HepG2 (cell line): ENCODE results near the gene PSMB1. TPM values are rescaled to one million over a fixed set of nuclear protein-coding genes. Genes with fewer than 3 reads are reported as not detected.

Source experiments
- ELF4 ChIP-seq: sonication (generic); formaldehyde crosslinking; IDR thresholded peaks from 2 replicates; pipeline ENCODE4 v1.5.0; 2020; ENCODE audit warnings: missing genetic modification reagents, mild to moderate bottlenecking, moderate library complexity, borderline replicate concordance
- HHEX ChIP-seq: IDR thresholded peaks from 2 replicates; pipeline ENCODE4 v1.6.1; 2016; ENCODE audit warnings: control low read depth
- IRF2 ChIP-seq: IDR thresholded peaks from 2 replicates; pipeline ENCODE4 v1.6.1; 2018; ENCODE audit warnings: missing genetic modification reagents, missing compliant biosample characterization
- KMT2A ChIP-seq: sonication (generic); formaldehyde crosslinking; IDR thresholded peaks from 2 replicates; pipeline ENCODE4 v1.4.0; 2020; ENCODE audit warnings: missing genetic modification reagents
- MAFG ChIP-seq: sonication (generic); formaldehyde crosslinking; IDR thresholded peaks from 2 replicates; pipeline ENCODE4 v1.5.1; 2020; ENCODE audit warnings: mild to moderate bottlenecking, missing genetic modification reagents
- NFE2L1 ChIP-seq: sonication (generic); formaldehyde crosslinking; IDR thresholded peaks from 2 replicates; pipeline ENCODE4 v1.4.0; 2020; ENCODE audit warnings: missing genetic modification reagents, mild to moderate bottlenecking, borderline replicate concordance
- NFRKB ChIP-seq: fragments of 450-650 bp; IDR thresholded peaks from 2 replicates; pipeline ENCODE4 v1.6.1; 2017
- SRSF9 ChIP-seq: fragments of 200-400 bp; formaldehyde crosslinking; IDR thresholded peaks from 2 replicates; pipeline ENCODE4 v1.6.1; 2018; ENCODE audit warnings: borderline replicate concordance, mild to moderate bottlenecking, low read depth, low read length; ENCODE audit not compliant: insufficient read depth, poor library complexity, severe bottlenecking
- ZNF121 ChIP-seq: sonication (generic); formaldehyde crosslinking; IDR thresholded peaks from 2 replicates; pipeline ENCODE4 v1.5.0; 2020; ENCODE audit warnings: mild to moderate bottlenecking, missing genetic modification reagents
- ZNF350 ChIP-seq: sonication (generic); formaldehyde crosslinking; IDR thresholded peaks from 2 replicates; pipeline ENCODE4 v1.4.0; 2020; ENCODE audit warnings: mild to moderate bottlenecking, low read depth, missing genetic modification reagents, borderline replicate concordance
- ZNF660 ChIP-seq: sonication (generic); formaldehyde crosslinking; IDR thresholded peaks from 2 replicates; pipeline ENCODE4 v1.5.1; 2020; ENCODE audit warnings: mild to moderate bottlenecking, low read depth, missing genetic modification reagents, borderline replicate concordance
- ZNF672 ChIP-seq: sonication (generic); formaldehyde crosslinking; IDR thresholded peaks from 2 replicates; pipeline ENCODE4 v1.8.1; 2022; ENCODE audit warnings: missing genetic modification reagents
- ZNF790 ChIP-seq: sonication (generic); formaldehyde crosslinking; IDR thresholded peaks from 2 replicates; pipeline ENCODE4 v1.8.0; 2022; ENCODE audit warnings: missing genetic modification reagents, mild to moderate bottlenecking, borderline replicate concordance
- ZNF83 ChIP-seq: sonication (generic); formaldehyde crosslinking; IDR thresholded peaks from 2 replicates; pipeline ENCODE4 v1.4.0; 2020; ENCODE audit warnings: missing genetic modification reagents, mild to moderate bottlenecking, borderline replicate concordance
- polyA plus RNA-seq, 8 experiments: library from polyadenylated mRNA; depleted of rRNA in 3 of 8; stranded (reverse) in 7 of 8; unstranded in 1 of 8; fragments of >200 nt; fragmentation: Illumina TruSeq in 4 of 8; extraction: Trizol in 4 of 8; gene quantifications; 2 replicates each; pipeline versions ENCODE4 v1.2.1 to v1.2.3, GENCODE V29; 2011 to 2016; ENCODE audit warnings: low read depth in 4 of 8, missing spikeins in 1 of 8, mixed read lengths in 1 of 8; ENCODE audit not compliant: insufficient read depth in 1 of 8
- total RNA-seq, 5 experiments: library from RNA; depleted of rRNA; stranded (reverse); fragments of >200 nt; fragmentation: Illumina TruSeq; extraction: Trizol; gene quantifications; 2 replicates each; pipeline ENCODE4 v1.2.3, GENCODE V29; 2016; ENCODE audit warnings: low read depth in 1 of 5
- TF ChIP-seq, protein P1 (sequence below): sonication (generic); formaldehyde crosslinking; IDR thresholded peaks from 2 replicates; pipeline ENCODE4 v1.8.0; 2022; ENCODE audit warnings: mild to moderate bottlenecking, missing genetic modification reagents, moderate library complexity
- TF ChIP-seq, protein P2 (sequence below): sonication (generic); formaldehyde crosslinking; conservative IDR thresholded peaks from 2 replicates; pipeline ENCODE4 v1.4.0; 2020; ENCODE audit warnings: missing genetic modification reagents
- TF ChIP-seq, protein P3 (sequence below): sonication (generic); formaldehyde crosslinking; IDR thresholded peaks from 2 replicates; pipeline ENCODE4 v1.4.0; 2020; ENCODE audit warnings: missing genetic modification reagents
- TF ChIP-seq, protein P4 (sequence below): sonication (generic); formaldehyde crosslinking; IDR thresholded peaks from 2 replicates; pipeline ENCODE4 v1.4.0; 2020; ENCODE audit warnings: missing genetic modification reagents, borderline replicate concordance
- TF ChIP-seq, protein P5 (sequence below): sonication (generic); formaldehyde crosslinking; IDR thresholded peaks from 2 replicates; pipeline ENCODE4 v1.4.0; 2020; ENCODE audit warnings: mild to moderate bottlenecking, missing genetic modification reagents

PSMB1 gene
- total and polyA plus RNA-seq, 2 of the 13 experiments (the other 11 are each of a cell fraction or from before 2014, with no cell fraction given): 528 to 592 TPM

DNA sequence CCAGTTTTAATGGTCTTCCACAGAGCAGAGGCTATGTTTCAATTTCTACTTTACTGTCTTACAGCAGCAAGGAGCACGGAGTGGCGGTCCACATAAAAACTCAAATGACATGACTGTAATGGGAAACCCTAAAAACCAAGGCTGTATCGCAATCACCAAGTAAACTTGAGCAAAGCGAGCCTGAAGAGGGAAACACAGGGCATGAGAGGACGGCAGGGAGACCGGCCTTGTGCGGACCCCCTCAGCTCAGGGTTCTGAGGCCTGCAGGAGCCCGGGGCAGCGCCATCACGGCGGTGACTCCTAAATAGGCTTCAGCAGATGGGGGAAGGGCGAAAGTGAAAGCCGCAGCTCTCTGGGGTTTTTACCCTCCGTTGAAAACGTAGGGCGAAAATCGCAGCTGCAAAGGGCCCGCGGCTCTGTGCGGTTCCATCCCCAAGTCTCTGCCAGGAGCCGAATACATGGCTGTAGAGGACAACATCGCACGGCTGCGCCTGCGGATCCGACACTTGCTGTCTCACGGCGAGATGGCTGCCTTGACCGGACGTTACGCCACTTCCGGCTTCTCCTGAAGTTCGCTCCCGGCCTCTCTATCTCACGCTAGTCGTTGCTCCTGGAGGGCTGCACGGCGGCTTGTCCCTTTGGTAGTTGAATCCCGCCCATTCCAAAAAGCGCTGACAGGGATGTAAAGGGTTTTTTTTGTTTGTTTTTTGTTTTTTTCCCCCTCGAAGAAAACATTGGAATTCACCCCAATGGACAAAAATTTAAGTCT is at the start of gene PSMB1 (continued):
- TF ChIP-seq, protein P1, sequence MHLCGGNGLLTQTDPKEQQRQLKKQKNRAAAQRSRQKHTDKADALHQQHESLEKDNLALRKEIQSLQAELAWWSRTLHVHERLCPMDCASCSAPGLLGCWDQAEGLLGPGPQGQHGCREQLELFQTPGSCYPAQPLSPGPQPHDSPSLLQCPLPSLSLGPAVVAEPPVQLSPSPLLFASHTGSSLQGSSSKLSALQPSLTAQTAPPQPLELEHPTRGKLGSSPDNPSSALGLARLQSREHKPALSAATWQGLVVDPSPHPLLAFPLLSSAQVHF (CRISPR knock-in tag): peak; percentile 56
- TF ChIP-seq ZNF790 (CRISPR knock-in tag) (no peak), ZNF350 (CRISPR knock-in tag) (peak; percentile 75), MAFG (CRISPR knock-in tag) (no peak), ELF4 (CRISPR knock-in tag) (no peak), IRF2 (peak; percentile 98), ZNF660 (CRISPR knock-in tag) (no peak), KMT2A (peak; percentile 98), SRSF9 (no peak), NFRKB (peak; percentile 63), HHEX (CRISPR knock-in tag) (no peak), NFE2L1 (CRISPR knock-in tag) (peak; percentile 100), ZNF83 (CRISPR knock-in tag) (0 out of 2 replicates have a peak, but pooled peaks have one; percentile 26), ZNF121 (CRISPR knock-in tag) (no peak), ZNF672 (CRISPR knock-in tag) (0 out of 2 replicates have a peak, but pooled peaks have one; percentile 24)
- TF ChIP-seq, protein P2, sequence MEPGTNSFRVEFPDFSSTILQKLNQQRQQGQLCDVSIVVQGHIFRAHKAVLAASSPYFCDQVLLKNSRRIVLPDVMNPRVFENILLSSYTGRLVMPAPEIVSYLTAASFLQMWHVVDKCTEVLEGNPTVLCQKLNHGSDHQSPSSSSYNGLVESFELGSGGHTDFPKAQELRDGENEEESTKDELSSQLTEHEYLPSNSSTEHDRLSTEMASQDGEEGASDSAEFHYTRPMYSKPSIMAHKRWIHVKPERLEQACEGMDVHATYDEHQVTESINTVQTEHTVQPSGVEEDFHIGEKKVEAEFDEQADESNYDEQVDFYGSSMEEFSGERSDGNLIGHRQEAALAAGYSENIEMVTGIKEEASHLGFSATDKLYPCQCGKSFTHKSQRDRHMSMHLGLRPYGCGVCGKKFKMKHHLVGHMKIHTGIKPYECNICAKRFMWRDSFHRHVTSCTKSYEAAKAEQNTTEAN (CRISPR knock-in tag): peak; percentile 88
- TF ChIP-seq, protein P3, sequence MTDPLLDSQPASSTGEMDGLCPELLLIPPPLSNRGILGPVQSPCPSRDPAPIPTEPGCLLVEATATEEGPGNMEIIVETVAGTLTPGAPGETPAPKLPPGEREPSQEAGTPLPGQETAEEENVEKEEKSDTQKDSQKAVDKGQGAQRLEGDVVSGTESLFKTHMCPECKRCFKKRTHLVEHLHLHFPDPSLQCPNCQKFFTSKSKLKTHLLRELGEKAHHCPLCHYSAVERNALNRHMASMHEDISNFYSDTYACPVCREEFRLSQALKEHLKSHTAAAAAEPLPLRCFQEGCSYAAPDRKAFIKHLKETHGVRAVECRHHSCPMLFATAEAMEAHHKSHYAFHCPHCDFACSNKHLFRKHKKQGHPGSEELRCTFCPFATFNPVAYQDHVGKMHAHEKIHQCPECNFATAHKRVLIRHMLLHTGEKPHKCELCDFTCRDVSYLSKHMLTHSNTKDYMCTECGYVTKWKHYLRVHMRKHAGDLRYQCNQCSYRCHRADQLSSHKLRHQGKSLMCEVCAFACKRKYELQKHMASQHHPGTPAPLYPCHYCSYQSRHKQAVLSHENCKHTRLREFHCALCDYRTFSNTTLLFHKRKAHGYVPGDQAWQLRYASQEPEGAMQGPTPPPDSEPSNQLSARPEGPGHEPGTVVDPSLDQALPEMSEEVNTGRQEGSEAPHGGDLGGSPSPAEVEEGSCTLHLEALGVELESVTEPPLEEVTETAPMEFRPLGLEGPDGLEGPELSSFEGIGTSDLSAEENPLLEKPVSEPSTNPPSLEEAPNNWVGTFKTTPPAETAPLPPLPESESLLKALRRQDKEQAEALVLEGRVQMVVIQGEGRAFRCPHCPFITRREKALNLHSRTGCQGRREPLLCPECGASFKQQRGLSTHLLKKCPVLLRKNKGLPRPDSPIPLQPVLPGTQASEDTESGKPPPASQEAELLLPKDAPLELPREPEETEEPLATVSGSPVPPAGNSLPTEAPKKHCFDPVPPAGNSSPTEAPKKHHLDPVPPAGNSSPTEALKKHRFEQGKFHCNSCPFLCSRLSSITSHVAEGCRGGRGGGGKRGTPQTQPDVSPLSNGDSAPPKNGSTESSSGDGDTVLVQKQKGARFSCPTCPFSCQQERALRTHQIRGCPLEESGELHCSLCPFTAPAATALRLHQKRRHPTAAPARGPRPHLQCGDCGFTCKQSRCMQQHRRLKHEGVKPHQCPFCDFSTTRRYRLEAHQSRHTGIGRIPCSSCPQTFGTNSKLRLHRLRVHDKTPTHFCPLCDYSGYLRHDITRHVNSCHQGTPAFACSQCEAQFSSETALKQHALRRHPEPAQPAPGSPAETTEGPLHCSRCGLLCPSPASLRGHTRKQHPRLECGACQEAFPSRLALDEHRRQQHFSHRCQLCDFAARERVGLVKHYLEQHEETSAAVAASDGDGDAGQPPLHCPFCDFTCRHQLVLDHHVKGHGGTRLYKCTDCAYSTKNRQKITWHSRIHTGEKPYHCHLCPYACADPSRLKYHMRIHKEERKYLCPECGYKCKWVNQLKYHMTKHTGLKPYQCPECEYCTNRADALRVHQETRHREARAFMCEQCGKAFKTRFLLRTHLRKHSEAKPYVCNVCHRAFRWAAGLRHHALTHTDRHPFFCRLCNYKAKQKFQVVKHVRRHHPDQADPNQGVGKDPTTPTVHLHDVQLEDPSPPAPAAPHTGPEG (CRISPR knock-in tag): 0 out of 2 replicates have a peak, but pooled peaks have one; percentile 60
- TF ChIP-seq, protein P4, sequence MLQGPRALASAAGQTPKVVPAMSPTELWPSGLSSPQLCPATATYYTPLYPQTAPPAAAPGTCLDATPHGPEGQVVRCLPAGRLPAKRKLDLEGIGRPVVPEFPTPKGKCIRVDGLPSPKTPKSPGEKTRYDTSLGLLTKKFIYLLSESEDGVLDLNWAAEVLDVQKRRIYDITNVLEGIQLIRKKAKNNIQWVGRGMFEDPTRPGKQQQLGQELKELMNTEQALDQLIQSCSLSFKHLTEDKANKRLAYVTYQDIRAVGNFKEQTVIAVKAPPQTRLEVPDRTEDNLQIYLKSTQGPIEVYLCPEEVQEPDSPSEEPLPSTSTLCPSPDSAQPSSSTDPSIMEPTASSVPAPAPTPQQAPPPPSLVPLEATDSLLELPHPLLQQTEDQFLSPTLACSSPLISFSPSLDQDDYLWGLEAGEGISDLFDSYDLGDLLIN (CRISPR knock-in tag): no peak
- TF ChIP-seq, protein P5, sequence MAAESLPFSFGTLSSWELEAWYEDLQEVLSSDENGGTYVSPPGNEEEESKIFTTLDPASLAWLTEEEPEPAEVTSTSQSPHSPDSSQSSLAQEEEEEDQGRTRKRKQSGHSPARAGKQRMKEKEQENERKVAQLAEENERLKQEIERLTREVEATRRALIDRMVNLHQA (CRISPR knock-in tag): no peak
